IMR-90 (cell line): ENCODE results near the gene DNAJB8. TPM values are rescaled to one million over a fixed set of nuclear protein-coding genes. Genes with fewer than 3 reads are reported as not detected.

Source experiments
- ATAC-seq: fragments of 200-7000 bp; cut with Tn5 transposase; 2 replicates; pipeline ENCODE4 v1.9.1; 2020; ENCODE audit warnings: low read depth, mild to moderate bottlenecking, moderate library complexity
- BruUV-seq: library from RNA; stranded (reverse); fragments of 400-500 nt; replicated peaks from 2 replicates; lab custom pipeline; 2021; lab: Mats Ljungman, UMichigan
- CTCF ChIA-PET: fragments of 300-600 bp; formaldehyde crosslinking; extraction: SDS; loops from one replicate; lab custom pipeline; 2021; ENCODE audit warnings: antibody characterized with exemption; lab: Yijun Ruan, JAX
- POLR2A ChIA-PET: fragments of 300-600 bp; sonication (Branson Sonifier 250); formaldehyde crosslinking; loops from one replicate; lab custom pipeline; 2022; ENCODE audit warnings: antibody characterized with exemption; ENCODE audit not compliant: unreplicated experiment; lab: Charles Lee
- DNase-seq: peaks from one replicate; pipeline ENCODE4 v3.0.0; 2013
- H2AFZ ChIP-seq: replicated peaks from 2 replicates; pipeline ENCODE3; 2013; ENCODE audit warnings: low read length, mild to moderate bottlenecking; ENCODE audit not compliant: poor library complexity
- H2AK5ac ChIP-seq: 2 replicates; pipeline ENCODE4 v1.6.1; 2013; ENCODE audit warnings: low read depth, low read length, inconsistent platforms
- H2AK9ac ChIP-seq: replicated peaks from 2 replicates; pipeline ENCODE3; 2013; ENCODE audit warnings: mild to moderate bottlenecking, low read depth, low read length, moderate library complexity; ENCODE audit not compliant: poor library complexity
- H2BK120ac ChIP-seq: 2 replicates; pipeline ENCODE4 v1.6.1; 2013; ENCODE audit warnings: low read depth, low read length, inconsistent platforms
- H2BK15ac ChIP-seq: 3 replicates; pipeline ENCODE4 v1.6.1; 2013; ENCODE audit warnings: low read depth, low read length, inconsistent platforms
- H2BK20ac ChIP-seq: 2 replicates; pipeline ENCODE4 v1.6.1; 2013; ENCODE audit warnings: low read depth, mild to moderate bottlenecking, inconsistent platforms, low read length, moderate library complexity
- H2BK5ac ChIP-seq: 2 replicates; pipeline ENCODE4 v1.6.1; 2013; ENCODE audit warnings: mild to moderate bottlenecking, low read depth, low read length, inconsistent platforms; ENCODE audit not compliant: poor library complexity, severe bottlenecking
- H3K14ac ChIP-seq: replicated peaks from 2 replicates; pipeline ENCODE4 v1.6.1; 2013; ENCODE audit warnings: low read depth, low read length, inconsistent platforms
- H3K18ac ChIP-seq: 2 replicates; pipeline ENCODE4 v1.6.1; 2013; ENCODE audit warnings: low read depth, low read length, control low read depth
- H3K23ac ChIP-seq: 2 replicates; pipeline ENCODE4 v1.6.1; 2013; ENCODE audit warnings: low read depth, low read length, inconsistent platforms
- H3K27ac ChIP-seq: 2 replicates; pipeline ENCODE4 v1.5.1; 2013; ENCODE audit warnings: mild to moderate bottlenecking, control low read depth, low read length; ENCODE audit not compliant: insufficient read depth
- H3K27me3 ChIP-seq: 2 replicates; pipeline ENCODE4 v1.6.1; 2013; ENCODE audit warnings: low read length; ENCODE audit not compliant: control insufficient read depth, insufficient read depth
- H3K36me3 ChIP-seq: 2 replicates; pipeline ENCODE4 v1.6.1; 2013; ENCODE audit warnings: low read length, mixed read lengths; ENCODE audit not compliant: control insufficient read depth, insufficient read depth
- H3K4ac ChIP-seq: 2 replicates; pipeline ENCODE4 v1.6.1; 2013; ENCODE audit warnings: low read depth, low read length, inconsistent platforms
- H3K4me1 ChIP-seq: 2 replicates; pipeline ENCODE4 v1.6.1; 2013; ENCODE audit warnings: low read length, mixed read lengths; ENCODE audit not compliant: control insufficient read depth, insufficient read depth
- H3K4me2 ChIP-seq: 2 replicates; pipeline ENCODE4 v1.6.1; 2013; ENCODE audit warnings: low read depth, mild to moderate bottlenecking, control low read depth, low read length, moderate library complexity
- H3K4me3 ChIP-seq: 2 replicates; pipeline ENCODE4 v1.5.1; 2013; ENCODE audit warnings: low read depth, mild to moderate bottlenecking, control low read depth, low read length, moderate library complexity; ENCODE audit not compliant: insufficient read depth
- H3K56ac ChIP-seq: 2 replicates; pipeline ENCODE4 v1.6.1; 2013; ENCODE audit warnings: low read length, inconsistent platforms; ENCODE audit not compliant: insufficient read depth; ENCODE audit errors: extremely low read depth
- H3K79me1 ChIP-seq, 2 experiments: 2 replicates each; pipeline ENCODE4 v1.6.1; 2013; ENCODE audit warnings: low read length in 2 of 2, inconsistent platforms in 1 of 2, low read depth in 1 of 2
- H3K9ac ChIP-seq: 2 replicates; pipeline ENCODE4 v1.6.1; 2013; ENCODE audit warnings: low read depth, low read length, control low read depth
- H3K9me1 ChIP-seq: 2 replicates; pipeline ENCODE4 v1.6.1; 2013; ENCODE audit warnings: low read length, inconsistent platforms; ENCODE audit not compliant: insufficient read depth
- H3K9me3 ChIP-seq: 2 replicates; pipeline ENCODE4 v1.6.1; 2013; ENCODE audit warnings: low read length; ENCODE audit not compliant: control insufficient read depth, insufficient read depth
- H4K20me1 ChIP-seq: 2 replicates; pipeline ENCODE4 v1.6.1; 2013; ENCODE audit warnings: low read length, inconsistent platforms; ENCODE audit not compliant: insufficient read depth
- H4K5ac ChIP-seq: 2 replicates; pipeline ENCODE4 v1.6.1; 2013; ENCODE audit warnings: mild to moderate bottlenecking, low read depth, low read length, control low read depth
- H4K8ac ChIP-seq, 2 experiments: 2 replicates each; pipeline ENCODE4 v1.6.1; 2013; ENCODE audit warnings: low read depth in 2 of 2, low read length in 2 of 2, control low read depth in 1 of 2, inconsistent platforms in 1 of 2
- H4K91ac ChIP-seq: 2 replicates; pipeline ENCODE4 v1.6.1; 2013; ENCODE audit warnings: low read depth, low read length, inconsistent platforms; ENCODE audit not compliant: insufficient read depth
- CHD1 ChIP-seq: IDR thresholded peaks from 2 replicates; pipeline ENCODE4 v1.6.1; 2012; ENCODE audit warnings: low read depth, low read length, improper control_type of control experiment
- FOS ChIP-seq: fragments of 150-350 bp; IDR thresholded peaks from 2 replicates; pipeline ENCODE4 v1.6.1; 2016; ENCODE audit warnings: low read depth, low read length
- MAFK ChIP-seq: IDR thresholded peaks from 2 replicates; pipeline ENCODE4 v1.6.1; 2012; ENCODE audit warnings: low read depth, low read length, improper control_type of control experiment
- RCOR1 ChIP-seq: IDR thresholded peaks from 2 replicates; pipeline ENCODE4 v1.6.1; 2012; ENCODE audit warnings: mild to moderate bottlenecking, low read length, improper control_type of control experiment; ENCODE audit not compliant: insufficient replicate concordance
- WGBS, 2 experiments: methylation state at CpG; one replicate each; pipeline versions ENCODE4 v1.1.5 to v1.1.7; 2013; ENCODE audit warnings: missing lambda C conversion rate in 2 of 2; ENCODE audit not compliant: insufficient read length in 1 of 2; ENCODE audit errors: extremely low coverage in 2 of 2; 5-methylcytosine and 5-hydroxymethylcytosine counted together
- dilution Hi-C: fragments of 300-500 bp; cut with HindIII; formaldehyde crosslinking; loops from one replicate; pipeline ENCODE4 v1.14.3; 2018; ENCODE audit warnings: low sequenced_read_pairs; ENCODE audit not compliant: unreplicated experiment
- in situ Hi-C: fragments of 300-500 bp; cut with MboI; formaldehyde crosslinking; loops from 3 replicates; pipeline ENCODE4 v1.14.3; 2019; ENCODE audit warnings: low sequenced_read_pairs, inconsistent platforms, mixed read lengths
- intact Hi-C: fragments of 100-400 bp; cut with micrococcal nuclease; formaldehyde crosslinking; loops from 2 replicates; pipeline ENCODE4 v1.10.0; 2022
- polyA plus RNA-seq, 3 experiments: library from polyadenylated mRNA; depleted of rRNA; stranded (reverse); fragments of >200 nt; gene quantifications; 2 replicates each; pipeline ENCODE4 v1.2.3, GENCODE V29; 2012; ENCODE audit warnings: low replicate concordance in 1 of 3
- total RNA-seq: library from RNA; depleted of rRNA; stranded (reverse); fragments of >200 nt; gene quantifications from 2 replicates; pipeline ENCODE4 v1.2.3, GENCODE V29; 2012

The DNAJB8 gene
- total and polyA plus RNA-seq, 2 of the 4 experiments (the other 2 are of a cell fraction), result not detected

GRCh38 chr3:128499724-128500275 lies 33.1 kb upstream of the DNAJB8 start:
- Histone ChIP-seq H2BK120ac (no peak overlapping the region), H3K4me3 (no peak overlapping the region), H3K23ac (no peak overlapping the region), H2BK5ac (no peak overlapping the region), H2AK9ac (no peak overlapping the region), H3K27ac (no peak overlapping the region), H4K8ac (no peak overlapping the region), H2BK20ac (no peak overlapping the region), H3K9me1 (0 out of 2 replicates have a peak, but pooled peaks cover 4% of the 10 kb centered on the region), H3K4me2 (no peak overlapping the region), H3K9me3 (no peaks in the 10 kb centered on the region; the same call in 1 of the 2 replicates), H3K4ac (no peak overlapping the region), H3K18ac (no peak overlapping the region), H3K56ac (no peak overlapping the region), H3K27me3 (peaks cover 19% of the 10 kb centered on the region), H3K4me1 (peaks cover 5% of the 10 kb centered on the region), H3K79me1 (peaks cover 3 to 5% of the 10 kb centered on the region in 2 experiments; a peak in 1 of 4 replicates), H4K20me1 (peaks cover 8% of the 10 kb centered on the region), H4K91ac (no peak overlapping the region), H4K5ac (no peak overlapping the region), H2AK5ac (no peak overlapping the region), H3K14ac (no peak overlapping the region), H3K36me3 (no peaks in the 10 kb centered on the region), H3K9ac (no peak overlapping the region), H2AFZ (no peak overlapping the region), H2BK15ac (no peak overlapping the region)
- dilution Hi-C loops, result no loop called here
- POLR2A ChIA-PET, result no interaction called here
- no peak for DNase-seq
- CTCF ChIA-PET, result interaction anchor here (0.5 kb wide), 1 partner anchor 81 kb away, joined by 5 read pairs; no protein-coding TSS in a partner anchor
- no peak; the same call in 1 of the 2 replicates for ATAC-seq
- no TSS peak for BruUV-seq
- in situ Hi-C loops, result loop anchor here (5.0 kb wide), 1 partner anchor 67 kb away; no protein-coding TSS in a partner anchor
- intact Hi-C loops, result loop anchor here (5.0 kb wide), 2 partner anchors 83 to 108 kb away; no protein-coding TSS in a partner anchor
- no CpG with 5 or more reads among the region's 4 CpGs for WGBS, 2 experiments
- TF ChIP-seq CHD1, result no peak
- 0 out of 2 replicates have a peak, but pooled peaks have one; percentile 12 for TF ChIP-seq FOS
- TF ChIP-seq RCOR1, result no peak
- TF ChIP-seq MAFK, result 0 out of 2 replicates have a peak, but pooled peaks have one; percentile 27
